Ishikawa (cell line): Measurements from ENCODE around the gene NF1.

ENCODE experiments used
- CEBPB ChIP-seq: IDR thresholded peaks from 2 replicates; pipeline ENCODE4 v1.6.1; 2012
- CREB1 ChIP-seq: IDR thresholded peaks from 2 replicates; pipeline ENCODE4 v1.6.1; 2012; ENCODE audit warnings: low read depth
- EGR1 ChIP-seq: IDR thresholded peaks from 2 replicates; pipeline ENCODE4 v1.6.1; 2012
- EP300 ChIP-seq: IDR thresholded peaks from 2 replicates; pipeline ENCODE4 v1.6.1; 2012; ENCODE audit warnings: borderline replicate concordance
- FOXM1 ChIP-seq: IDR thresholded peaks from 2 replicates; pipeline ENCODE4 v1.6.1; 2012; ENCODE audit warnings: low read depth, borderline replicate concordance
- MAX ChIP-seq: IDR thresholded peaks from 2 replicates; pipeline ENCODE4 v1.6.1; 2012
- NFIC ChIP-seq: IDR thresholded peaks from 2 replicates; pipeline ENCODE4 v1.6.1; 2012
- RAD21 ChIP-seq: IDR thresholded peaks from 2 replicates; pipeline ENCODE4 v1.6.1; 2012; ENCODE audit warnings: low read depth
- REST ChIP-seq: IDR thresholded peaks from 2 replicates; pipeline ENCODE4 v1.6.1; 2012; ENCODE audit warnings: low read depth, mild to moderate bottlenecking
- TAF1 ChIP-seq: IDR thresholded peaks from 2 replicates; pipeline ENCODE4 v1.6.1; 2012; ENCODE audit warnings: low read depth, mild to moderate bottlenecking
- TCF12 ChIP-seq: IDR thresholded peaks from 2 replicates; pipeline ENCODE4 v1.6.1; 2012; ENCODE audit warnings: low read depth
- TEAD4 ChIP-seq: IDR thresholded peaks from 2 replicates; pipeline ENCODE4 v1.6.1; 2012
- USF1 ChIP-seq: IDR thresholded peaks from 2 replicates; pipeline ENCODE4 v1.6.1; 2012
- YY1 ChIP-seq: IDR thresholded peaks from 2 replicates; pipeline ENCODE4 v1.6.1; 2012; ENCODE audit warnings: low read depth
- ZBTB7A ChIP-seq: IDR thresholded peaks from 2 replicates; pipeline ENCODE4 v1.6.1; 2012; ENCODE audit warnings: low read depth

The NF1 gene

GRCh38 chr17:31411707-31412285 is 317.0 kb downstream of the NF1 start:
- TF ChIP-seq MAX (no peak), YY1 (no peak), RAD21 (no peak), ZBTB7A (no peak), EGR1 (no peak)

- no peak for TF ChIP-seq EGR1
- TF ChIP-seq YY1, result no peak
- no peak for TF ChIP-seq REST
- TF ChIP-seq USF1, result no peak
- TF ChIP-seq CEBPB, result no peak
- no peak for TF ChIP-seq MAX
- no peak for TF ChIP-seq TEAD4
- TF ChIP-seq NFIC, result no peak
- TF ChIP-seq CREB1, result no peak
- no peak for TF ChIP-seq TAF1
- TF ChIP-seq TCF12, result no peak
- TF ChIP-seq EP300, result no peak
- no peak for TF ChIP-seq FOXM1
- TF ChIP-seq ZBTB7A, result no peak
- TF ChIP-seq RAD21, result no peak
Observed at GRCh38 chr17:31412511-31412910, 317.7 kb downstream of the NF1 start.

- TF ChIP-seq TEAD4, result no peak
- no peak for TF ChIP-seq FOXM1
- no peak for TF ChIP-seq TAF1
- no peak for TF ChIP-seq EGR1
- TF ChIP-seq RAD21, result no peak
- TF ChIP-seq ZBTB7A, result no peak
- TF ChIP-seq CEBPB, result no peak
- no peak for TF ChIP-seq TCF12
- TF ChIP-seq EP300, result no peak
- no peak for TF ChIP-seq YY1
- no peak for TF ChIP-seq CREB1
- no peak for TF ChIP-seq USF1
- TF ChIP-seq NFIC, result no peak
Observed at GRCh38 chr17:31413081-31413799, 318.5 kb downstream of the NF1 start.

- no peak for TF ChIP-seq FOXM1
- no peak for TF ChIP-seq TAF1
Observed at GRCh38 chr17:31413874-31414549, 319.2 kb downstream of the NF1 start.

- TF ChIP-seq RAD21 (no peak), ZBTB7A (no peak), TCF12 (no peak), FOXM1 (no peak), YY1 (no peak), TEAD4 (no peak), CREB1 (no peak), EP300 (no peak), TAF1 (no peak)
Observed at GRCh38 chr17:31414550-31414918, 319.8 kb downstream of the NF1 start.

- TF ChIP-seq TCF12, result no peak
- no peak for TF ChIP-seq RAD21
Observed at GRCh38 chr17:31415004-31415454, 320.3 kb downstream of the NF1 start.

- no peak for TF ChIP-seq TEAD4
- TF ChIP-seq CREB1, result no peak
- no peak for TF ChIP-seq NFIC
- TF ChIP-seq YY1, result no peak
- TF ChIP-seq EP300, result no peak
- TF ChIP-seq RAD21, result no peak
- no peak for TF ChIP-seq EGR1
- TF ChIP-seq ZBTB7A, result no peak
Observed at GRCh38 chr17:31415640-31416502, 321.1 kb downstream of the NF1 start.
